ENCODE measurements around the gene RPL18. TPM values are rescaled to one million over a fixed set of nuclear protein-coding genes. Genes with fewer than 3 reads are reported as not detected.

Gene RPL18
- total and polyA plus RNA-seq, 2 experiments from 2014 or later: 1,898 to 2,011 TPM

DNA sequence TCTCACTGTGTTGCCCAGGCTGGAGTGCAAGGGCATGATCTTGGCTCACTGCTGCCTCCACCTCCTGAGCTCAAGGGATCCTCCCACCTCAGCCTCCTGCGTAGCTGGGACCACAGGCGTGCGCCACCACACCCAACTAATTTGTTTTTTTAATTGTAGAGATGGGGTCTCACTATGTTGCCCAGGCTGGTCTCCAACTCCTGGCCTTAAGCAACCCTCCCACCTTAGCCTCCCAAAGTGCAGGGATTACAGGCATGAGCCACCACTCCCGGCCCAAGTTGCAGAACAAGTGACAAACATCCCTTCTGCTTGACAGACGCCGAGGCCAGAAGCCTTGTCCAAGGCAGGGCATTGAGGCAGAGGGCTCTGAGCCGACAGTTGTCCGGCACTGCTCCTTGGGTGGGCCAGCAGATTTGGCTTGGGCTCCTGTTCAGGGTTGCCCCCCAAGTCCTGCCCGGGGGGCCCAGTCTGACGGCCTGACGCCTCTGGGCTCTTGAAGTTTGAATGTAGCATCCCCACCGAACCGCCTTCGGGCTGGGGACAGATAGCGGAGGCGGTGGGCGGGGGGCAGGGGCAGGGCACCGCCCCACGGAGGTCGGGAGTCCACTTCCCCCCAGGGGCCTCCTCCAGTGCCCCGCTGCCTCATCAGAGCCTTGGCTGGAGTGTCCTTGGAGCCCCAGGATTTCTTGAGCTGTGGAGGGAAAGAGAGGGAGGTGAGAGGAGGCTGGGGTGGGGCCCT is 18.1 kb downstream of the RPL18 start (continued):
- TF ChIP-seq ZNF462 (CRISPR knock-in tag; IDR thresholded peaks at IDR 0.05): no peak
- TF ChIP-seq ZNF331 (CRISPR knock-in tag; IDR thresholded peaks at IDR 0.05; ENCODE audit: low read depth): no peak
- TF ChIP-seq EZH2phosphoT487 (IDR thresholded peaks at IDR 0.05; ENCODE audit: unreplicated experiment): no peak
- TF ChIP-seq CTCF (conservative IDR thresholded peaks at IDR 0.05; ENCODE audit: low read depth in 2 of 2): no peak
- no peak for TF ChIP-seq CREB1 (CRISPR knock-in tag; IDR thresholded peaks at IDR 0.05; ENCODE audit: low read depth)

- H3K9me3 Mint-ChIP-seq: no peaks in the 10 kb centered on the region
- H3K27ac ChIP-seq (ENCODE audit: low read depth): no peak overlapping the region
- H3K4me2 ChIP-seq: no peak overlapping the region
- no peaks in the 10 kb centered on the region for H3K79me2 ChIP-seq (replicated peaks; ENCODE audit: insufficient read depth)
- H3F3A ChIP-seq (replicated peaks; ENCODE audit: low read depth): no peaks in the 10 kb centered on the region
- no peak overlapping the region for H2AFZ ChIP-seq
- no peak overlapping the region for H3K27ac Mint-ChIP-seq
- no peaks in the 10 kb centered on the region for H3K9me2 ChIP-seq (ENCODE audit: insufficient read depth)
- peaks cover 9% of the 10 kb centered on the region for H3K27me3 Mint-ChIP-seq (ENCODE audit: insufficient read depth, low read depth, poor library complexity)
- no peaks in the 10 kb centered on the region for H3K27me3 ChIP-seq (ENCODE audit: insufficient read depth)
- H3K36me3 Mint-ChIP-seq (ENCODE audit: low read depth): no peaks in the 10 kb centered on the region; the same call in 2 of the 3 replicates
- TF ChIP-seq EZH2phosphoT487 (IDR thresholded peaks at IDR 0.05; ENCODE audit: unreplicated experiment) (no peak), EZH2 (IDR thresholded peaks at IDR 0.05; ENCODE audit: low read depth, unreplicated experiment) (no peak), JUNB (IDR thresholded peaks at IDR 0.05; ENCODE audit: unreplicated experiment) (no peak), ZNF331 (CRISPR knock-in tag; IDR thresholded peaks at IDR 0.05; ENCODE audit: low read depth) (no peak), STAT1 (IDR thresholded peaks at IDR 0.05; ENCODE audit: unreplicated experiment) (no peak), ZNF114 (CRISPR knock-in tag; IDR thresholded peaks at IDR 0.05) (no peak)
- TF ChIP-seq, protein P1, sequence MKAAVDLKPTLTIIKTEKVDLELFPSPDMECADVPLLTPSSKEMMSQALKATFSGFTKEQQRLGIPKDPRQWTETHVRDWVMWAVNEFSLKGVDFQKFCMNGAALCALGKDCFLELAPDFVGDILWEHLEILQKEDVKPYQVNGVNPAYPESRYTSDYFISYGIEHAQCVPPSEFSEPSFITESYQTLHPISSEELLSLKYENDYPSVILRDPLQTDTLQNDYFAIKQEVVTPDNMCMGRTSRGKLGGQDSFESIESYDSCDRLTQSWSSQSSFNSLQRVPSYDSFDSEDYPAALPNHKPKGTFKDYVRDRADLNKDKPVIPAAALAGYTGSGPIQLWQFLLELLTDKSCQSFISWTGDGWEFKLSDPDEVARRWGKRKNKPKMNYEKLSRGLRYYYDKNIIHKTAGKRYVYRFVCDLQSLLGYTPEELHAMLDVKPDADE (IDR thresholded peaks at IDR 0.05): no peak
- peaks cover 6% of the 10 kb centered on the region; the same call in 2 of the 3 replicates for H3K4me1 Mint-ChIP-seq
- no peaks in the 10 kb centered on the region for H3K4me1 ChIP-seq (ENCODE audit: insufficient read depth)
- H3K36me3 ChIP-seq (ENCODE audit: insufficient read depth): no peaks in the 10 kb centered on the region
- no peak overlapping the region for H3K4me3 Mint-ChIP-seq
- ATAC-seq: peak; percentile 34
- no peaks in the 10 kb centered on the region for H4K20me1 ChIP-seq (replicated peaks; ENCODE audit: insufficient read depth)
- no peak overlapping the region for H3K4me3 ChIP-seq
- no peak for DNase-seq (ENCODE audit: low spot score)
Measured at GRCh38 chr19:48598996-48599700, 19.8 kb downstream of the RPL18 start.
